ENCODE data around the gene BUD13.
A peak's percentile ranks its signal among the peaks of the same experiment; 100 is the strongest.

Gene BUD13

DNA sequence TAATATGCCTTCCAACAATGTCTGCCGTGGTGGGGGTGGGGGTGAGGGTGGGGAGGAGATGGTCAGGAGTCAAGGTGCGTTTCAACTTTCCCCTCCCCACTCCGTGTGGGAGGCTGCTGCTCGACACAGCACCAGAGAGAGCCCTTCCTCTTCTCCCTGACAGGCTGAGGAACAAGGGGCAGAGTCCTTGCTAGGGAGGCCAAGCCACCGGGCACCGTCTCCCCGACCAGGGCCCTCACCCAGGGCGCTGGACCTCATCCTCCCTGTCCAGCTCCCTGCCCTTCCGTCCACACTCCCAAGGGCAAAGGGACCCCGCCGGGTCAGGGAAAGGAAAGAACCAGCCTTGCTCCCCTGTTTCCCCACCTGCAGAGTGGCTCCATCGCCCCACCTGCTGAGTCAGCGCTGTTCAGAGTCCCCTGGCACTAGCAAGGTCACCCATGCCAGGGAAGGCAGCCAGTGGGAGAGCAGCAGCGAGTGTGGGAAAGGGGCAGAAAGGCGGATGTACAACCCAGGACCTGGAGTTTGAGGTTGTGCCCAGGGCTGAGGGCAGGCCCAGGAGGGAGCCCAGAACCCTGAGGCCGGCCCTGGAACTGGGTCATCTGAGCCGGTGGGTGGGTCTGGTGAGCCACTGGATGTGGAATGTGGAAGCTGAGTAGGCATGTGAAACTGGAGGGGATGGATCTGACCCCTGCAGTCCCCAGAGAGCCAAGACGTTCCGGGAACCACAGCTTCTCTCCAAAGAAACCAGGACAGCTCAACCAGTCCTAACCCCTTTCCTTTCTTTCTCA is 47.2 kb downstream of the BUD13 start:
- peak; percentile 36 for DNase-seq (ENCODE audit: low read depth)
- no peak overlapping the region for H3K4me3 ChIP-seq (ENCODE audit: low read depth, low read length)

DNA sequence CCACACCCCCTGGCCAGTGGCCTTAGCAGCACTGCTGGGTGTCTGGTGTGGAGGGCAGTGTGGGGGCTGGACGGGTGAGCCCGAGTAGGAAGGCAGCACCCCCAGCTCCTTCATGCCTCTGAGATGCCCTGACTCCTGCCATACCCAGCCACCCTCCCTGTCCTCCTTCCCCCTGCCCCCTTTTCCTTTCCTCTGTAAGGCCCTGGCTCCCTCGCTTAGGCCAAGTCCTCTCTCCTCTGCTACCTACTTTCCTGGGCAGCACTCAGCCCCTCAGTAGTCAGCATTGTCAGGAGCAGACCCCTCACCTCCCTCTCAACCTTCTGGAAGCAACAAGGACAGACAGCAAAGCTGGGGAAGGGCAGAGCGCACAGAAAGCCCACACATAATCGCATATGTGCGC is 48.0 kb downstream of the BUD13 start:
- DNase-seq (ENCODE audit: low read depth): no peak
- H3K4me3 ChIP-seq (ENCODE audit: low read depth, low read length): no peak overlapping the region

- DNase-seq (ENCODE audit: low read depth): no peak
- H3K4me3 ChIP-seq (ENCODE audit: low read depth, low read length): no peak overlapping the region
These were observed 49.3 kb downstream of the BUD13 start for GRCh38 chr11:116723511-116723910.

GRCh38 chr11:116721988-116722387 is 50.8 kb downstream of the BUD13 start:
- no peak for DNase-seq (ENCODE audit: low read depth)
- H3K4me3 ChIP-seq (ENCODE audit: low read depth, low read length): no peak overlapping the region

DNA sequence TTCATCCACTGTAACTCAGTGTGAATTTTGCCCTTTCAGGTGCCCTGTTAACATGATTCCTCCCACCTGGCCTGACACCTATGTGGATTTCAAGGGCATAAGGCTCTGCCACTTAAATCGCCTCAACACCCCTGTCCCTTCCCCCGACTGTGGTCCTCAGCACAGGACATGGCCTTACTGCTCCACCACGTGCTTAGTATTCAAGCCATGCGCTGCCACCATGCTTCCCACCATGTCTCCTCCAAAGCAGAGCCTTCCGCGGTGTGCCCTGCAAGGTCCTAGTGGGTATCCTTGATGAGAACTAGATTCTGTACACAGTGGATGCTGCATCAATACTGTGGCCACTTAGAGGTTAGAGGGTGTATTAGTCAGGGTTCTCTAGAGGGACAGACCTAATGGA is 51.9 kb downstream of the BUD13 start:
- H3K4me3 ChIP-seq (ENCODE audit: low read depth, low read length): no peak overlapping the region
- no peak for DNase-seq (ENCODE audit: low read depth)

DNA sequence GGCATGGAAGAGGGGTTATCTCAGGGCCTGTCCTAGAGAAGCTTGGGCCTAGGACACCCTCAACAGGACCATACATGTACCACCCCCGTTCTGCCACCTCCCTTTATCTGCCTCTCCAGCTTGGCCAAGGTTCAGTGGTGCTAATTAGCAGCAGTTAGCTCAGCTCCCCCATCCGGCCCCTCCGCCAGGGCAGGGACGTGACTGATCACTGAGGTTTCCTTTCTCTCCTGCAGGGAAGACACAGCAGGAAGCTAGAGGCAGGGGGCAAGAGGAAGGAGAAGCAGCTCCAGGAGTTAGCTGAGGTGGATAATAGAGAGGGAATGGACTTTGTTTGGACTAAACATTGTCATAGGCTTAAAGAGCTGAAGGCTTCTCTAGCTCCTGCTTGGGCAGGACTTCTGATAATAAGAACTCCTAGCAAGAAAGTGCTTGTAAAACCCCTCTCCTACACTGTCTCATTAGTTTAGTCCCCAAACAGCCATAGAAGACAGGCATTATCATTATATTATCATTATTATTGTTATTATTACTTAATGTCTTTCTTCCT is 53.8 kb downstream of the BUD13 start:
- no peak for DNase-seq (ENCODE audit: low read depth)
- H3K4me3 ChIP-seq (ENCODE audit: low read depth, low read length): no peak overlapping the region

GRCh38 chr11:116716621-116717020 is 56.2 kb downstream of the BUD13 start:
- H3K4me3 ChIP-seq (ENCODE audit: low read depth, low read length): no peak overlapping the region
- DNase-seq (ENCODE audit: low read depth): no peak

GRCh38 chr11:116715383-116715782 is 57.4 kb downstream of the BUD13 start:
- no peak for DNase-seq (ENCODE audit: low read depth)
- H3K4me3 ChIP-seq (ENCODE audit: low read depth, low read length): no peak overlapping the region

- no peak overlapping the region for H3K4me3 ChIP-seq (ENCODE audit: low read depth, low read length)
- no peak for DNase-seq (ENCODE audit: low read depth)
These were observed 57.9 kb downstream of the BUD13 start for GRCh38 chr11:116714902-116715301.

DNA sequence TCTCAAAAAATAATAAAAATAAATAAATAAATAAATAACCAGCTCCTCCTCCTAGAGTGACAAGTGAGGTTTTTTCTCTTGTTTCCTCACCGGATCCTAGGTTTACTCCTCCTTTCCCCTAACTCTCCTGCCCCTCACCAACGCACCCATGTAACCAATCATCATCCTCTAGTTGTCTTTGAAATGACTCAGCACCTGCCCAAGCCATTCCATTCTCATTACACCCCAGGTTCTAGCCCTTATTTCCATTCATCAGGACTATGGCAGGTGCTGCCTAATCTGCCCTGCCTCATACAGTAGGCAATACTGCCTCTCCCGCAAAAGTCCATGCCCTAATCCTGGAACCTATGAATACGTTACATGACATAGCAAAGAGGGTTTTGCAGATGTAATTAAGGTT is 60.4 kb downstream of the BUD13 start:
- no peak for DNase-seq (ENCODE audit: low read depth)
- H3K4me3 ChIP-seq (ENCODE audit: low read depth, low read length): no peak overlapping the region

- no peak overlapping the region for H3K4me3 ChIP-seq (ENCODE audit: low read depth, low read length)
- DNase-seq (ENCODE audit: low read depth): no peak
These were observed 62.0 kb downstream of the BUD13 start for GRCh38 chr11:116710762-116711161.

GRCh38 chr11:116710001-116710674 is 62.6 kb downstream of the BUD13 start:
- H3K4me3 ChIP-seq (ENCODE audit: low read depth, low read length): no peak overlapping the region
- no peak for DNase-seq (ENCODE audit: low read depth)

- DNase-seq (ENCODE audit: low read depth): no peak
- no peak overlapping the region for H3K4me3 ChIP-seq (ENCODE audit: low read depth, low read length)
These were observed 65.0 kb downstream of the BUD13 start for GRCh38 chr11:116707746-116708145.

DNA sequence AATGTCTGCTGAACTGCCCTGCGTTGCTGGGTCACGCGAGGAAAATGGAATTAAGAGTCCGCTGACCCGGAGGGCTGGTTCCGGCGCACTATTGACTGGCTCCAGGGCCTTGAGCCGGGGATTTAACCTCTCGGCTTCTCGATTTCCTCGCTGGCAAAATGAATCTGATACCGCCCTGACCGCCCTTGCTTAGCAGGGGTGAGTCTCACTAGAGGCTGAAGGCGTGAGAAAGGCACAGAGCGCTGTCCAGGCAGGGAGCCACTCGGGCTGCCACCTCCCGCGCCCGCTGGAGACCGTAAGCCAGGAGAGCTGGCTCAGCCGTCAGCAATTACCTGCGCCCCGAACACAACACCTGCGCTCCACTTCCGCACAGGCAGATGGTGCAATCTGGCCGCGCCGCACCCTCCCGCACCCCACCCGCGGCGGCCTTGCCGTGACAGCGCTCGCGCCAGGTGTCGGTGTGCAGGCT is 65.6 kb downstream of the BUD13 start:
- H3K4me3 ChIP-seq (ENCODE audit: low read depth, low read length): no peak overlapping the region
- DNase-seq (ENCODE audit: low read depth): no peak

GRCh38 chr11:116703421-116703820 is 69.4 kb downstream of the BUD13 start:
- no peak for DNase-seq (ENCODE audit: low read depth)

GRCh38 chr11:116702772-116703385 is 69.9 kb downstream of the BUD13 start:
- H3K4me3 ChIP-seq (ENCODE audit: low read depth, low read length): no peak overlapping the region
- no peak for DNase-seq (ENCODE audit: low read depth)

More at GRCh38 chr11:116703421-116703820, 69.4 kb downstream of the BUD13 start:
- H3K4me3 ChIP-seq (ENCODE audit: low read depth, low read length): no peak overlapping the region

- no peak overlapping the region for H3K4me3 ChIP-seq (ENCODE audit: low read depth, low read length)
- no peak for DNase-seq (ENCODE audit: low read depth)
These were observed 70.9 kb downstream of the BUD13 start for GRCh38 chr11:116701876-116702275.

GRCh38 chr11:116701297-116701801 is 71.4 kb downstream of the BUD13 start:
- no peak overlapping the region for H3K4me3 ChIP-seq (ENCODE audit: low read depth, low read length)
- no peak for DNase-seq (ENCODE audit: low read depth)

DNA sequence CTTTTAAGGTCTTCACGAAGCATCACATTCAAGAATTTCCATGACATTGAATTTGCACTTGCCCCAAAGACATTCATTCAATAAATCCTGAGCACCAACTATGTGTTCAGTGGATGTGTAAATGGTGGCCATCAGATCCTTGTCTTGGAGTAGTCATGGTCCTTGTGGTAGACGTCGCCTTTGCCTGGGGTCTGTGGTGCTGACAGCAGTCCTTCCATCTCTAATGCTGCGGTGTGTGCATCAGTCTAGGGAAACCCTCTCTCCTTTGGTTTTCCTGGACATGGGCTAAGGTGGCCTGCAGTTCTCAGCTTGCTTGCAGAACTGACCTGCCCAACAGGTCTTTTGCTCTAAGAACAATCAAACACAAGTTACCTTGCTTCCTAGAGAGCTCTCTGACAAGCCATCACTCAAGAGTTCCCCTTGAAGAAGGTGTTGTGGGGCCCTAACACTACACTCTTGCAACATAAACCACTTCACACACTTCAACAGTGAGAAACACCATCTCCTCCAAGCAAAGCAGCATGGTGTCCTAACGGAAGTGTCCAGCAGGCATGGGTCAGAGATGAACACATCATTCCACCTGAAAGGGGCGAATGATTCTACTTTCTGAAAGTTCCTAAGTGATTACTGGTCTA is 72.1 kb downstream of the BUD13 start:
- DNase-seq (ENCODE audit: low read depth): no peak
- H3K4me3 ChIP-seq (ENCODE audit: low read depth, low read length): no peak overlapping the region
